HG02981 (cell line): ENCODE measurements around the gene PRDM16.

Source experiments
- ATAC-seq: cut with Tn5 transposase; IDR thresholded peaks from one replicate; pipeline ENCODE4 v1.9.1; 2021; ENCODE audit warnings: mild to moderate bottlenecking, moderate library complexity; ENCODE audit not compliant: unreplicated experiment

Gene PRDM16

GRCh38 chr1:3119725-3120124 lies 50.7 kb downstream of the PRDM16 start:
- no peak for ATAC-seq

DNA sequence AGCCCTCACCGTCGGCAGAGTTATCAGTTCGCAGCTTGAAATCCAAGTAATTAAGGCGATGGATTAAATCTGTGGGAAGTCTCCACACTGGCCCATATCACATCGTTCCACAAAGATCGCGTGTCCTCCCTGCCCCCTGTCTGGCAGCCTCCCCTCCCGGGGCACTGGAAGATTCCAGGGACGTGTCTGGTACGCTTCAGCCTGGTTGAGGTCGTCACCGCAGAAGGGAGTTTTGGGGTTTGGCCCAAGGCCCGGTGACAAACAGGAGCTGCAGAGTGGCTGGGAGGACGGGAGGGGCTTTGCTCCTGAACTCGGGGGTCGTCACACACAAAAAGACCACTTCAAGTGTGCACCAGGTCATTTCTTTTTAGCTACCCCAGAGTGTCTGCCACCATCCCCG lies 51.1 kb downstream of the PRDM16 start:
- ATAC-seq: no peak

DNA sequence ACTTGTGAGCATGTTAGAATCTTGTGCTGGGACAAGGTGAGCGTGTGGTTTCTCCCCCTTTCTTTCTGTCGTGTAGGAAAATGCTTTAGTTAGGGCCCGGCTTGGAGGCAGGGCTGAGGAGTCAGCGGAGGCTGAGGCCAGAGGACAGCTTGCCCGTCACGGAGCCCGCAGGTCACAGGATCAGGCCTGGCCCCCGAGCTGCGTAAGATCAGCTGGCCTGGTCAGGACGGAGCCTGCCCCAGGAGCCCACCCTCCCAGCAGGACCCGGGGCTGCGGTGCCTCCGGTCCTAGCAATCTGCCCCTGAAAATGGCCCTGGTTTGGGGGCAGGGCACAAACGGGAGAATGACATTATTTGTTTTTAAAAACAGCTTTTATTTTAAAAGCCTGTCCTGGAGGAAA lies 52.0 kb downstream of the PRDM16 start:
- ATAC-seq: no peak

- ATAC-seq: no peak
These were observed 52.6 kb downstream of the PRDM16 start for GRCh38 chr1:3121401-3122210.

- no peak for ATAC-seq
These were observed 53.3 kb downstream of the PRDM16 start for GRCh38 chr1:3122311-3122710.

DNA sequence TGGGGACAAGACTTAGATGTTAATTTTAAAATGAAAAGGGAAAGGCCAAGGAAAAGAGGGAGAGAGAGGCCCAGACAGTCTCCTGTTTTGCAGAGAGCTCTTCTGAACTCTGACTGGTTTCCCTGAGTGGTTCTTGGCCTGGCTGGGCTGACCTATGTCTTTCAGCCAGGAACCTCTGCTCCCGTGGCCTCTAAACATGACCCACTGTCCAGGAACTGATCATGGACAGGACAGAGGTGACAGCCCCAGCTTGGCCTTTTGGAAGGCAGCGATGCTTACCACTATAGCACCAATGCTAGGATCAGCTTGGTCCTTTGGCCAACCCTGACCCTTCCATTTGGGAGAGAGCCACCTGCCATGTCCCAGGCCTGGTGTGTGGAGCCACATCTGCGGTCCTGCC lies 55.2 kb downstream of the PRDM16 start:
- ATAC-seq: no peak

GRCh38 chr1:3125078-3125477 lies 56.1 kb downstream of the PRDM16 start:
- no peak for ATAC-seq

DNA sequence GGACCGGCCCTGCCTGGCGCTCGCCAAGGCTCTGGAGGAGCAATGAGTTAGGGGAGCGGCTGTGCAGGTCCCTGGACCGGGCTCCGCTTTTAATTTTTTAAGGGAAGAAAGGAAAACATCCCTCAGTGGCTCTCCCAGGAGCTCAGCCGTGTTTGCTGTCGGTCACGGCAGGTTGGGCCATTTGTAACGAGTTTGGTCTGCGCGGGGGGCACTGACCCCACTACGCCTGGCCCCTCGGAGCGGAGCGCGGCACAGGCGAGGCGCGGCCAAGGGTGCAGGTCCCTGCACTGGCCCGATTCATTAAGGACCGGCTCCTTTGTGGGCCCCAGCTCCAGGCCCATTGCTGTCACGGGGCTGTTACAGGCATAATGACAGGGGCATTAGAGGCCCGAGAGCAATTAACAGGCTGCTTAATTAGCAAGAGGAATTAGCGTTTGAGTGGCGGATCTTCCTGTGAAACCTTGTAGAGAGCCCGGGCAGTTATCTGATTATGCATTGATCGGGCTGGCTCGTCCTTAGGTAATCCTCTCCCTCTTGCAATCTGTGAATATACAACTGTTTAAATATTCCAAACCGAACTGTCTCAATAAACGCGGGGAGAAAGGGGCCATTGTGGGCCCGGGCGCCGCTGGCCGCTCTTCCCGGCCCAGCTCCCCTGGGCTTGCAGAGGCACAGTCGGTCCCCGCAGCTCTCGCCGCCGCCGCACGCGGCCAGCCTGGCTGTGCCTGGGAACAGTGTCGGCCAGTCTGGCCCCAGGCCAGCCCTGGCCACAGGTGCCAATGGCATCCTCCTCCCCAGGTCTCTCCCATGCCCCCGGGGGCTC lies 56.8 kb downstream of the PRDM16 start:
- ATAC-seq: no peak

DNA sequence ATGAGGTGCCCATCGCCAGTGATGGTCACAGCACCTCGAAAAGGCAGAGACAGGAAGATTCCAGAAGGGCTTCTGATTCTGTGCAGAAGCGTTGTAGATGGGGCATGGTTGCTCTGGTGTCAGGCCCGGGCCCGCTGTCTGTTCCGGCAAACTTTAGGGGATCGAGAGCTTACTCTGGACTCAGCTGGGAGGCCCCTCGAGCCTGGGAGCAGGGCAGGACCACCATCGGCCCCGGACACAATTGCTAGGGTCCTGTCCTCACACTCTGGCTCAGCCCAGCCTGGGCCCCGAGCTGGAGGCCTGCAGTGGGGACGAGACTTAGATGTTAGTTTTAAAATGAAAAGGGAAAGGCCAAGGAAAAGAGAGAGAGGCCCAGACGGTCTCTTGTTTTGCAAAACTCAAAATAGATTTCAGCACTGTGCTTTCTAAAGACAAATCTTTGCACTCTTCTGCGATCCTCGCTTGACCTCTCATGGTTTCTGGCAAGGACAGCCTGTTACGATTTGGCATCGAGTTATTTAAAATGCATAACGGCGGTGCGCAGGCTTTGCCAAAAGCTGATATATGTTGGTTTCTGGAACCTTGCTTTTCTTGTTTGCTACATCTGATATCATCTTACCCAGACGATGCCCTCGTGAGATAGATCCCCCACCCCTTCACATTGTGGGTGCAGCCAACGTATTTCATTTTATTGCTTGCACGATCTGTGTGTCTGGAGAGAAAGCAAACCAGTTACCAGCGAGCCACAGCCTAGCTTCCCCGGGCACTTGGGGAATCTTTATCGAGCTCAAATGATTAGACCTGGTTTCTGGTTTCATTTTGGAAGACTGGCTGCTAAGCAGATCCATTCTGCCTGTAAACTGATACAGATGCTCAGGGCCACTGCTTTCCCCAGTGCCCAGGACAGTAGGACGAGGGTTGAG lies 58.0 kb downstream of the PRDM16 start:
- no peak for ATAC-seq

GRCh38 chr1:3127738-3128137 lies 58.7 kb downstream of the PRDM16 start:
- no peak for ATAC-seq

GRCh38 chr1:3128431-3129132 lies 59.6 kb downstream of the PRDM16 start:
- ATAC-seq: no peak

DNA sequence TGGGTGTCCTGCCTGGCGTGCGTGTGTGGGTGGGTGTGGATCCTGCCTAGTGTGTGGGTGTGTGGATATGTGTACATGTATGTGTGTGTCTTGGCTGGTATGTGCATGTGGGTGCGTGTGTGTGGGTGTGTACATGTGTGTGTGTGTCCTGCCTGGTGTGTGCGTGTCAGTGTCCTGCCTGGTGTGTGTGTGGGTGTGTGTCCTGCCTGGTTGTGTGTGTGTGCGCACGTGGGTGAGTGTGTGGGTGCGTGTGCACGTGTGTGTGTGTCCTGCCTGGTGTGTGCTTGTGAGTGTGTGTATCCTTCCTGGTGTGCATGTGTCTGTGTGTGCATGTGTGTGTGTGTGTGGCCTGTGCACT lies 60.1 kb downstream of the PRDM16 start:
- no peak for ATAC-seq

- no peak for ATAC-seq
These were observed 61.3 kb downstream of the PRDM16 start for GRCh38 chr1:3130268-3130667.

- no peak for ATAC-seq
These were observed 63.7 kb downstream of the PRDM16 start for GRCh38 chr1:3132660-3133059.

DNA sequence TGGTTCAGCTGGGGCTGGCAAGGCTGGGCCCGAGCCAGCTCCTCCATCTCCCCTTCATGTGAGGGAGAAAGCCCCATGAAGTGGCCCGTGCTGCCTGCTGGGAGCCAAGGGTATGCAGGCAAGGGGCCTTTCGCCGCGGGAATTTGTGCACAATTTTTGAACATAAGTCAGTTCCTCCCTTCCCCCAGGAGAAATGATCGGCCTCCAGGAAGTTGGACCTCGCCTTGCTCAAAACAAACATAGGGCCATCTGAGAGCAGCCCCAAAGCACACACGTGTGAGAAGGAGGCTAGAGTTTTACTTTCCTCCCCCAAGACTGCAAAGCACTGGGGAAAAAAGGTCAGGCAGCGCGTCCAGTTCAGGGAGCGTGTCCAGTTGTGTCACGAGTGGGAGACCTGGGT lies 64.7 kb downstream of the PRDM16 start:
- no peak for ATAC-seq

GRCh38 chr1:3134381-3135072 lies 65.5 kb downstream of the PRDM16 start:
- ATAC-seq: no peak

DNA sequence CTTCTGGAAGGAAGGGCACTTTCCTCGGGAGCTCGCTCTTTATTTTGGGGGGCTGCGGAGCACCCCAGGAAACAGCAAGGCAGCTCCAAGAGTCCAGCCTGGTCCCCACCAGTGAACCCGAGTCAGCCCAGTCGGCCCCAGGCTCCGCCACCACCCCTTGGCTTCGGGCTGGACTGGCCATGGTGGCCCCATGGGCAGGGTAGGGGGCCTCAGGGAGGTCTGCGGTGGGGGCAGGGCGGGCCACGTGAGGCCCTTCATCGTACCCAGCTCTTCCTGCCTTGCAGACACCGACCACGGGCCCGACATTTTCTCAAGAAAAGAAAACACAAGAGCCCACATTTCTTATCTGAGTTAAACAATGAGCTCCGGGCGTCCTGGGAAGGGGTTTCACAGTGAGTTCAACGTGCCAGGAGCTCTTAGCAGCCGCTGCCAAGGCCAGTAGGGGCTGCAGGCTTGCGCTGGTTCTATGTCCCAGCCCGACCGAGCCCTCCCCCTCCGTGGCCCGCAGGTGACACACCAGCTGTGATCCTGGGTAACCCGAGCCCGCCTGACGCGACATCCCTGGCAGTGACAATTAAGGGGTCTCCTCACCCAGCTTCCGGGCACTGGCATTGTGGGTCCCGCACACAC lies 66.2 kb downstream of the PRDM16 start:
- ATAC-seq: no peak

- ATAC-seq: no peak
These were observed 66.9 kb downstream of the PRDM16 start for GRCh38 chr1:3135744-3136455.

DNA sequence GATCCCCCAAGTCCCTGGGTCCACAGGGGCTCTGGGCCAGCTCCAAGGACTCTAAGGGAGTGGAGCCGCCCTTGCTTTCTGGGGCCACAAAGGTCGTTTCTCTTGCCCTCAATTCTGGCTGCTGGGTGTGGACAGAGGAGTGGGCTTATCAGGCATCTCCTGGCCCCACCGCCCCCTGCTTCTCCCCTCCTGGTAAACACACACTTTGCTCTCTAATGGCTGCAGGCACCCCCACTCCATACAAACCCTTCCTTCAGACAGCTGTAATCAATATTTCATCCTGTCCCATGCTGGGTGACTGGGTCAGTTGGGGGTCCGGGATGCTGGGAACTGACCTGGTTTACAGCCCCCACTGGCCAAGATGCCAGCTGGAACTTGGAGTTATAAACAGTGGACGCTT lies 67.5 kb downstream of the PRDM16 start:
- no peak for ATAC-seq
